ENCODE results near the gene GAGE12J. TPM values are rescaled to one million over a fixed set of nuclear protein-coding genes. Genes with fewer than 3 reads are reported as not detected.

Gene GAGE12J
- total RNA-seq, 1 experiment from 2014 or later = 37.1 TPM

Other genes starting within 250 kb of the GAGE12J start
- 2.3 and 4.8 TPM in 2 replicates for gene PRAF2, start 248.0 kb upstream of the GAGE12J start, total RNA-seq (2014; rRNA removed; shearing (Covaris generic))
- 71.6 and 87.0 TPM in 2 replicates for gene WDR45, start 242.2 kb upstream of the GAGE12J start, total RNA-seq (2014; rRNA removed; shearing (Covaris generic))
- 29.0 and 31.2 TPM in 2 replicates for gene GPKOW, start 198.3 kb upstream of the GAGE12J start, total RNA-seq (2014; rRNA removed; shearing (Covaris generic))
- 1.4 and 2.6 TPM in 2 replicates for gene MAGIX, start 159.3 kb upstream of the GAGE12J start, total RNA-seq (2014; rRNA removed; shearing (Covaris generic))
- 8.1 and 9.1 TPM in 2 replicates for gene PLP2, start 150.1 kb upstream of the GAGE12J start, total RNA-seq (2014; rRNA removed; shearing (Covaris generic))
- 21.1 and 24.8 TPM in 2 replicates for gene PRICKLE3, start 135.7 kb upstream of the GAGE12J start, total RNA-seq (2014; rRNA removed; shearing (Covaris generic))
- gene SYP, start 121.8 kb upstream of the GAGE12J start, total RNA-seq (2014; rRNA removed; shearing (Covaris generic)) = 72.1 and 73.0 TPM in 2 replicates
- not detected in 2 replicates for gene CACNA1F, start 88.7 kb upstream of the GAGE12J start, total RNA-seq (2014; rRNA removed; shearing (Covaris generic))
- gene CCDC22, start 86.6 kb upstream of the GAGE12J start, total RNA-seq (2014; rRNA removed; shearing (Covaris generic)) = 11.5 and 12.2 TPM in 2 replicates
- 0.21 and 0.24 TPM in 2 replicates for gene FOXP3, start 57.3 kb upstream of the GAGE12J start, total RNA-seq (2014; rRNA removed; shearing (Covaris generic))
- 9.1 and 12.8 TPM in 2 replicates for gene PPP1R3F, start 52.2 kb upstream of the GAGE12J start, total RNA-seq (2014; rRNA removed; shearing (Covaris generic))
- gene GAGE10, start 18.4 kb upstream of the GAGE12J start, total RNA-seq (2014; rRNA removed; shearing (Covaris generic)) = not detected in 2 replicates
- 195 and 284 TPM in 2 replicates for gene GAGE13, start 9.5 kb downstream of the GAGE12J start, total RNA-seq (2014; rRNA removed; shearing (Covaris generic))
- not detected in 2 replicates for gene GAGE12C, start 210.1 kb downstream of the GAGE12J start, total RNA-seq (2014; rRNA removed; shearing (Covaris generic))
- not detected in 2 replicates for gene GAGE12D, start 219.7 kb downstream of the GAGE12J start, total RNA-seq (2014; rRNA removed; shearing (Covaris generic))
- gene GAGE12E, start 229.3 kb downstream of the GAGE12J start, total RNA-seq (2014; rRNA removed; shearing (Covaris generic)) = 34.1 and 43.5 TPM in 2 replicates
- 0.66 TPM in 1 of 2 replicates, not detected in the other for gene GAGE12F, start 238.8 kb downstream of the GAGE12J start, total RNA-seq (2014; rRNA removed; shearing (Covaris generic))
- 0.66 TPM in 1 of 2 replicates, not detected in the other for gene GAGE12G, start 248.4 kb downstream of the GAGE12J start, total RNA-seq (2014; rRNA removed; shearing (Covaris generic))